ENCODE measurements around the gene EZH1. TPM values are rescaled to one million over a fixed set of nuclear protein-coding genes. Genes with fewer than 3 reads are reported as not detected.

Gene EZH1
- total RNA-seq, 1 experiment from 2014 or later = 45.5 TPM

- Mint-ChIP-seq H3K36me3 (ENCODE audit: insufficient read depth, unreplicated experiment) (peaks cover 65% of the 10 kb centered on the region), H3K27ac (ENCODE audit: unreplicated experiment) (peak overlapping the region; percentile 94), H3K27me3 (ENCODE audit: unreplicated experiment) (peaks cover 12% of the 10 kb centered on the region), H3K9me3 (ENCODE audit: low read depth, unreplicated experiment) (no peaks in the 10 kb centered on the region), H3K4me3 (ENCODE audit: low read depth, unreplicated experiment) (peak overlapping the region; percentile 93), H3K4me1 (ENCODE audit: low read depth, unreplicated experiment) (peaks cover 48% of the 10 kb centered on the region)
- intact Hi-C loops (cut with micrococcal nuclease; ENCODE audit: unreplicated experiment) = loop anchor here (5.0 to 10.0 kb wide), 3 partner anchors 70 to 100 kb away; partner anchors contain the start of genes PSMC3IP, RAMP2, RETREG3 and TUBG1
- peak; percentile 100 for DNase-seq
- TSS peak; percentile 58 for BruUV-seq (replicated peaks)
- TF ChIP-seq CTCF (IDR thresholded peaks at IDR 0.05; ENCODE audit: unreplicated experiment) = no peak
- CTCF ChIA-PET = interaction anchor here (0.6 to 6.3 kb wide), 13 partner anchors 8 to 322 kb away, joined by 3 to 66 read pairs (median 4); partner anchors contain the start of genes PSMC3IP, RETREG3, TUBG1 and TUBG2
Measured at GRCh38 chr17:42677012-42677857, 67.6 kb downstream of the EZH1 start.

GRCh38 chr17:42676424-42677011, 68.3 kb downstream of the EZH1 start, which contains the start of gene PLEKHH3:
PLEKHH3 (minus strand) TSS chr17:42676994; CDS start chr17:42676563, 431 bp downstream.
- H3K36me3 Mint-ChIP-seq (ENCODE audit: insufficient read depth, unreplicated experiment) = peaks cover 71% of the 10 kb centered on the region
- peak within 1 kb of the TSS; percentile 93 for H3K4me3 Mint-ChIP-seq (ENCODE audit: low read depth, unreplicated experiment)
- intact Hi-C loops (cut with micrococcal nuclease; ENCODE audit: unreplicated experiment) = loop anchor here (5.0 to 10.0 kb wide), 3 partner anchors 69 to 99 kb away; partner anchors contain the start of genes PSMC3IP, RAMP2, RETREG3 and TUBG1
- H3K27ac Mint-ChIP-seq (ENCODE audit: unreplicated experiment) = peak within 1 kb of the TSS; percentile 94
- peak; percentile 45 for TF ChIP-seq CTCF (IDR thresholded peaks at IDR 0.05; ENCODE audit: unreplicated experiment)
- no TSS peak for BruUV-seq (replicated peaks)
- H3K27me3 Mint-ChIP-seq (ENCODE audit: unreplicated experiment) = peaks cover 5% of the 10 kb centered on the region
- H3K9me3 Mint-ChIP-seq (ENCODE audit: low read depth, unreplicated experiment) = no peaks in the 10 kb centered on the region
- H3K4me1 Mint-ChIP-seq (ENCODE audit: low read depth, unreplicated experiment) = peaks cover 41% of the 10 kb centered on the region
- CTCF ChIA-PET = interaction anchor here (0.6 to 6.3 kb wide), 12 partner anchors 9 to 323 kb away, joined by 3 to 66 read pairs (median 4); partner anchors contain the start of genes PSMC3IP, RETREG3, TUBG1 and TUBG2
- no peak for DNase-seq

- CTCF ChIA-PET = interaction anchor here (0.6 to 6.3 kb wide), 10 partner anchors 9 to 98 kb away, joined by 3 to 66 read pairs (median 4); partner anchors contain the start of genes PSMC3IP, RETREG3 and TUBG1
- Mint-ChIP-seq H3K4me1 (ENCODE audit: low read depth, unreplicated experiment) (peaks cover 35% of the 10 kb centered on the region), H3K27ac (ENCODE audit: unreplicated experiment) (peak overlapping the region; percentile 94), H3K9me3 (ENCODE audit: low read depth, unreplicated experiment) (no peaks in the 10 kb centered on the region), H3K27me3 (ENCODE audit: unreplicated experiment) (no peaks in the 10 kb centered on the region), H3K4me3 (ENCODE audit: low read depth, unreplicated experiment) (peak overlapping the region; percentile 93), H3K36me3 (ENCODE audit: insufficient read depth, unreplicated experiment) (peaks cover 77% of the 10 kb centered on the region)
- peak; percentile 84 for DNase-seq
- TSS peak; percentile 38 for BruUV-seq (replicated peaks)
- intact Hi-C loops (cut with micrococcal nuclease; ENCODE audit: unreplicated experiment) = loop anchor here (5.0 to 10.0 kb wide), 3 partner anchors 69 to 99 kb away; partner anchors contain the start of genes PSMC3IP, RAMP2, RETREG3 and TUBG1
- TF ChIP-seq CTCF (IDR thresholded peaks at IDR 0.05; ENCODE audit: unreplicated experiment) = no peak
Measured at GRCh38 chr17:42675965-42676423, 68.8 kb downstream of the EZH1 start.

- BruUV-seq (replicated peaks) = no TSS peak
- Mint-ChIP-seq H3K27ac (ENCODE audit: unreplicated experiment) (peak overlapping the region; percentile 94), H3K4me3 (ENCODE audit: low read depth, unreplicated experiment) (peak overlapping the region; percentile 93), H3K4me1 (ENCODE audit: low read depth, unreplicated experiment) (peaks cover 35% of the 10 kb centered on the region), H3K36me3 (ENCODE audit: insufficient read depth, unreplicated experiment) (peaks cover 82% of the 10 kb centered on the region), H3K9me3 (ENCODE audit: low read depth, unreplicated experiment) (no peaks in the 10 kb centered on the region), H3K27me3 (ENCODE audit: unreplicated experiment) (no peaks in the 10 kb centered on the region)
- TF ChIP-seq CTCF (IDR thresholded peaks at IDR 0.05; ENCODE audit: unreplicated experiment) = no peak
- intact Hi-C loops (cut with micrococcal nuclease; ENCODE audit: unreplicated experiment) = loop anchor here (5.0 to 10.0 kb wide), 3 partner anchors 68 to 98 kb away; partner anchors contain the start of genes PSMC3IP, RAMP2, RETREG3 and TUBG1
- DNase-seq = peak; percentile 39
- CTCF ChIA-PET = interaction anchor here (1.4 to 6.3 kb wide), 4 partner anchors 10 to 98 kb away, joined by 4 to 66 read pairs (median 7); partner anchors contain the start of gene PSMC3IP
Measured at GRCh38 chr17:42675348-42675964, 69.4 kb downstream of the EZH1 start.
